SW 1271 (cell line): Measurements from ENCODE around the gene TBX6.

Experiments
- DNase-seq, 2 experiments: peaks; one replicate each; lab custom pipeline; 2025; lab: John Stamatoyannopoulos, UW

Gene TBX6

GRCh38 chr16:30113711-30114333, 22.1 kb upstream of the TBX6 start:
- no peak for DNase-seq

GRCh38 chr16:30113031-30113710, 21.4 kb upstream of the TBX6 start, which contains the start of gene GDPD3:
Gene GDPD3, minus strand, starts transcription at chr16:30113537. Its CDS starts 59 bp downstream, at chr16:30113478.
- no peak for DNase-seq

- DNase-seq, result peak in 1 of 2 experiments; percentile 20
Observed at GRCh38 chr16:30112197-30113030, 20.7 kb upstream of the TBX6 start.

GRCh38 chr16:30110661-30111060, 18.9 kb upstream of the TBX6 start:
- DNase-seq, result peak in 1 of 2 experiments; percentile 14

- DNase-seq, result no peak
Observed at GRCh38 chr16:30108059-30108850, 16.5 kb upstream of the TBX6 start.

- no peak for DNase-seq
Observed at GRCh38 chr16:30104492-30104891, 12.8 kb upstream of the TBX6 start.

- DNase-seq, result no peak
Observed at GRCh38 chr16:30104090-30104489, 12.4 kb upstream of the TBX6 start.

GRCh38 chr16:30096862-30097563, 5.3 kb upstream of the TBX6 start:
- DNase-seq, result no peak

GRCh38 chr16:30096105-30096861, 4.6 kb upstream of the TBX6 start, which contains the start of gene YPEL3:
Gene YPEL3, minus strand, starts transcription at chr16:30096213. Its CDS starts 731 bp downstream, at chr16:30095482.
- DNase-seq, result no peak

- no peak for DNase-seq
Observed at GRCh38 chr16:30095166-30096078, 3.7 kb upstream of the TBX6 start.

GRCh38 chr16:30094541-30095165, 2.9 kb upstream of the TBX6 start:
- DNase-seq, result no peak

- DNase-seq, result no peak
Observed at GRCh38 chr16:30092373-30093010, 768 bp upstream of the TBX6 start.

- no peak for DNase-seq
Observed at GRCh38 chr16:30090610-30091331, 953 bp downstream of the TBX6 start.

- no peak for DNase-seq
Observed at GRCh38 chr16:30088832-30089624, 2.7 kb downstream of the TBX6 start.

GRCh38 chr16:30088237-30088831, 3.4 kb downstream of the TBX6 start:
- no peak for DNase-seq

GRCh38 chr16:30087181-30087898, 4.4 kb downstream of the TBX6 start:
- no peak for DNase-seq
